A549 (cell line): Measurements from ENCODE around the gene FASTK. TPM values are rescaled to one million over a fixed set of nuclear protein-coding genes. Genes with fewer than 3 reads are reported as not detected.

Experiments used
- ATAC-seq, 2 experiments: fragments of 200-7000 bp in 1 of 2; fragments of >200 bp in 1 of 2; cut with Nextera tagmentation in 1 of 2; cut with Tn5 transposase in 1 of 2; 3 replicates each; pipeline versions ENCODE4 v1.8.0 to v1.9.1; 2018 to 2020; ENCODE audit warnings: mild to moderate bottlenecking in 1 of 2, moderate library complexity in 1 of 2
- CTCF ChIA-PET: fragments of 300-600 bp; sonication (Branson Sonifier 250); formaldehyde crosslinking; extraction: SDS; loops from one replicate; lab custom pipeline; 2021; ENCODE audit warnings: antibody characterized with exemption, inconsistent platforms; lab: Yijun Ruan, JAX
- POLR2A ChIA-PET: fragments of 350-600 bp; formaldehyde crosslinking; extraction: SDS; loops from one replicate; lab custom pipeline; 2021; ENCODE audit warnings: antibody characterized with exemption, inconsistent platforms; lab: Yijun Ruan, JAX
- DNase-seq, 2 experiments: peaks; one replicate each; pipeline versions ENCODE4 v3.0.0 to v3.0.0-alpha.2; 2011 to 2016; ENCODE audit warnings: low read depth in 1 of 2, low spot score in 1 of 2
- FAIRE-seq: peaks from 2 replicates; lab custom pipeline; 2011; peaks lifted over from hg19 to GRCh38; lab: Jason Lieb, UNC
- H3K27ac ChIP-seq, 2 experiments: fragments of >200 bp; sonication (Bioruptor Twin); formaldehyde crosslinking; 3 replicates each; pipeline ENCODE4 v1.5.1; 2016 to 2017
- H3K4me1 ChIP-seq: fragments of >200 bp; sonication (Bioruptor Twin); formaldehyde crosslinking; 3 replicates; pipeline ENCODE4 v1.6.1; 2016
- H3K4me2 ChIP-seq: fragments of >200 bp; sonication (Bioruptor Twin); formaldehyde crosslinking; 3 replicates; pipeline ENCODE4 v1.6.1; 2016
- H3K4me3 ChIP-seq: fragments of >200 bp; sonication (Bioruptor Twin); formaldehyde crosslinking; 3 replicates; pipeline ENCODE4 v1.5.1; 2016
- H3K9me3 ChIP-seq: fragments of >200 bp; sonication (Bioruptor Twin); formaldehyde crosslinking; 3 replicates; pipeline ENCODE4 v1.6.1; 2016
- CHD2 ChIP-seq: fragments of 150-350 bp; IDR thresholded peaks from 2 replicates; pipeline ENCODE4 v1.6.1; 2014; ENCODE audit warnings: low read length; ENCODE audit not compliant: partially characterized antibody
- CHD4 ChIP-seq: fragments of 200-600 bp; sonication (generic); IDR thresholded peaks from 2 replicates; pipeline ENCODE4 v1.6.1; 2016; ENCODE audit warnings: antibody characterized with exemption, mild to moderate bottlenecking, borderline replicate concordance
- EP300 ChIP-seq, 2 experiments: fragments of >200 bp; sonication (Bioruptor Twin); formaldehyde crosslinking; IDR thresholded peaks; 2 replicates in 1 of 2; 3 replicates in 1 of 2; pipeline ENCODE4 v1.6.1; 2016 to 2017
- ESRRA ChIP-seq: fragments of 150-350 bp; IDR thresholded peaks from 2 replicates; pipeline ENCODE4 v1.6.1; 2014; ENCODE audit warnings: mild to moderate bottlenecking, low read length, borderline replicate concordance
- FOSL2 ChIP-seq, 2 experiments: fragments of 450-650 bp in 1 of 2; fragments of >200 bp in 1 of 2; sonication (Bioruptor Twin) in 1 of 2; formaldehyde crosslinking; IDR thresholded peaks; 2 replicates each; pipeline versions ENCODE4 v1.5.0 to v1.6.1; 2016 to 2020; ENCODE audit warnings: mild to moderate bottlenecking in 1 of 2, moderate library complexity in 1 of 2
- FOXS1 ChIP-seq: fragments of 250-450 bp; sonication (Bioruptor Pico); IDR thresholded peaks from 2 replicates; pipeline ENCODE4 v1.5.0; 2020; ENCODE audit warnings: mild to moderate bottlenecking, moderate library complexity
- HDAC2 ChIP-seq: fragments of 200-600 bp; sonication (generic); IDR thresholded peaks from 2 replicates; pipeline ENCODE4 v1.6.1; 2016
- HOXB13 ChIP-seq: fragments of 250-450 bp; sonication (Bioruptor Pico); IDR thresholded peaks from 2 replicates; pipeline ENCODE4 v1.5.0; 2020; ENCODE audit warnings: low read depth, mild to moderate bottlenecking, moderate library complexity
- KDM5A ChIP-seq: fragments of 200-600 bp; sonication (generic); IDR thresholded peaks from 2 replicates; pipeline ENCODE4 v1.6.1; 2016; ENCODE audit warnings: antibody characterized with exemption, mild to moderate bottlenecking
- NR3C1 ChIP-seq: fragments of >200 bp; sonication (Bioruptor Twin); formaldehyde crosslinking; IDR thresholded peaks from 3 replicates; pipeline ENCODE4 v1.6.1; 2017
- PHF8 ChIP-seq: fragments of 200-600 bp; sonication (generic); IDR thresholded peaks from 2 replicates; pipeline ENCODE4 v1.6.1; 2016; ENCODE audit warnings: low read depth, mild to moderate bottlenecking, antibody characterized with exemption, moderate library complexity, borderline replicate concordance
- RARB ChIP-seq: fragments of 250-450 bp; sonication (Bioruptor Pico); IDR thresholded peaks from 2 replicates; pipeline ENCODE4 v1.8.0; 2021; ENCODE audit warnings: mild to moderate bottlenecking, moderate library complexity
- RCOR1 ChIP-seq: fragments of 150-350 bp; IDR thresholded peaks from 2 replicates; pipeline ENCODE4 v1.6.1; 2014; ENCODE audit warnings: antibody characterized with exemption, low read length, low read depth
- SMC3 ChIP-seq: fragments of >200 bp; sonication (Bioruptor Twin); formaldehyde crosslinking; IDR thresholded peaks from 3 replicates; pipeline ENCODE4 v1.6.1; 2018; ENCODE audit warnings: inconsistent platforms
- SREBF2 ChIP-seq: fragments of 450-650 bp; IDR thresholded peaks from 2 replicates; pipeline ENCODE4 v1.6.1; 2014; ENCODE audit warnings: mild to moderate bottlenecking, moderate library complexity
- TP53 ChIP-seq: fragments of 250-450 bp; sonication (Bioruptor Pico); IDR thresholded peaks from 2 replicates; pipeline ENCODE4 v1.5.0; 2021; ENCODE audit warnings: mild to moderate bottlenecking, moderate library complexity
- ZC3H11A ChIP-seq: fragments of 450-650 bp; IDR thresholded peaks from 2 replicates; pipeline ENCODE4 v1.6.1; 2014; ENCODE audit warnings: antibody characterized with exemption, mild to moderate bottlenecking
- ZSCAN20 ChIP-seq: fragments of 250-450 bp; sonication (Bioruptor Pico); IDR thresholded peaks from 2 replicates; pipeline ENCODE4 v1.8.0; 2022; ENCODE audit warnings: mild to moderate bottlenecking, moderate library complexity
- WGBS: methylation state at CpG from one replicate; pipeline ENCODE4 v1.1.6; 2017; ENCODE audit errors: missing lambda C conversion rate; 5-methylcytosine and 5-hydroxymethylcytosine counted together
- polyA plus RNA-seq, 4 experiments: library from polyadenylated mRNA; depleted of rRNA in 3 of 4; stranded (reverse); fragments of >200 nt; fragmentation: RNase III in 1 of 4; extraction: RNeasy Plus Mini Kit Qiagen cat#74134 plus additional on column Dnase treatment in 1 of 4; gene quantifications; 2 replicates in 3 of 4; 3 replicates in 1 of 4; pipeline ENCODE4 v1.2.3, GENCODE V29; 2011 to 2017
- TF ChIP-seq, protein P1 (sequence below): fragments of 450-650 bp; IDR thresholded peaks from 2 replicates; pipeline ENCODE4 v1.6.1; 2014; ENCODE audit warnings: antibody characterized with exemption
- TF ChIP-seq, protein P2 (sequence below): fragments of >200 bp; sonication (Bioruptor Twin); formaldehyde crosslinking; IDR thresholded peaks from 3 replicates; pipeline ENCODE4 v1.5.1; 2016
- TF ChIP-seq, protein P3 (sequence below): IDR thresholded peaks from 2 replicates; pipeline ENCODE4 v1.6.1; 2012; ENCODE audit warnings: low read depth, borderline replicate concordance

Gene FASTK
- polyA plus RNA-seq, 2 of the 4 experiments (the other 2 are of a cell fraction) = 38.5 to 72.4 TPM

DNA sequence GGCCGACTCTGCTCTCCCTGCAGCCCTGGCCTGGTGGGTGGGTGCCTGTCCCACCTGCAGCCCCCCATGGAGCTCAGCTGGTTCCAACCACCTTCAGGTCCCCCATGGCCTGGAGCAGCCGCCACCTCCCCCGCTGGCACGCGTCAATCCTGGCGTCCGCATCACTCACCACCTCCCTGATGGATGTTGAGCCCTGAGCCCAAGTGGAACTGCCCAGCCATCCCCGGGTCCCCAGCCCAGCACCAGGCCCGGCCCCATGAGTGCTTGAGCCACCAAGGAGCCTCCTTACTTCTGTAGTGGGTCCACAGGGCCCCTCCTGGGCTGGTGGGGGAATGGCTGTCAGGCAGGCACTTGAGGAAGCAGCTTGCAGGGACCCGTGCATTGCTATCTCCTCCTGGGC lies 20.3 kb upstream of the FASTK start:
- CTCF ChIA-PET = interaction anchor here (1.1 to 14.7 kb wide), 4 partner anchors 10 to 89 kb away, joined by 3 to 412 read pairs (median 14); partner anchors contain the start of genes AGAP3, FASTK and TMUB1
- no peak for FAIRE-seq
- ATAC-seq = no peak

DNA sequence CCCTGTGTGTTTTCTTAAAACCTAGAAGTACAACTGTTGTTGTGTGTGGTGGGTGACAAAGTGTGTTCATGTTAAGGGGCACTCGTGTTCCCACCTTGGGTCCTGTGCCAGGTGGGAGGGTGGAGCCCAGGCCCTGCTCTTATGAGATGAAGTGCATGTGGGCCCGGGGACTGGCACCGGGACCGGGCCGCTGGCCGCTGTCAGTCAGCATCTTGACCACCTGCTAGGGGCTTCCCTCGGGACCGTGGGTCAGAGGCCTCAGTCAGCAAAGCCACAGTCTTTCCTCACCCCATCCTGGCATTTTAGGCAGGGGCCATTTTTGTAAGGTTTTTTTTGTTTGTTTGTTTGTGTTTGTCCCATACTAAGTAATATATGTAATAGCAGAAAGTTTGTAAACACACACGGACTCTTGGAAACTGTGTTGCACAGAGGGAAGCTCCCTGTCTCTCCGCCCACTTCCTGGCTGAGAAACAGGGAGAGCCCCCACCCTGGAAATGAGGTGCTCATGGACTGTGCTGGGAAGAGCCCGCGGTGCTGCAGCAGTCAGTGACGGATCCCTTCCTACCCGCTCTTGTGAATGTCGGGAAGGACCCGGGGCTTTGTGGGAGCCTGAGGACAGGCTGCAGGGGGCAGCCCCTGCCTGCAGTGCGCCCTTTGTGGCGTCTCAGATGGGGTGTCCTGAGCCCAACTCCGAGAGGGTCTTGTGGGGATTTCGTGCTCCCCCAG lies 19.0 kb upstream of the FASTK start:
- H3K4me2 ChIP-seq = no peak overlapping the region
- ATAC-seq (no peak), DNase-seq (no peak), FAIRE-seq (no peak)
- TF ChIP-seq ZSCAN20 (no peak), FOXS1 (CRISPR knock-in tag) (no peak), SREBF2 (no peak), TP53 (CRISPR knock-in tag) (no peak)
- no peak overlapping the region for H3K27ac ChIP-seq
- 89% methylated on average over 18 of the region's 20 CpGs for WGBS
- peaks cover 12% of the 10 kb centered on the region for H3K4me1 ChIP-seq
- ChIA-PET CTCF (interaction anchor here (14.7 to 27.1 kb wide), 2 partner anchors 7 to 13 kb away, joined by 412 read pairs; partner anchors contain the start of genes AGAP3, FASTK and TMUB1), POLR2A (no interaction called here)
- H3K4me3 ChIP-seq = no peak overlapping the region
- H3K9me3 ChIP-seq = no peaks in the 10 kb centered on the region

More for the DNA sequence above, 20.3 kb upstream of the FASTK start:
- peaks cover 3% of the 10 kb centered on the region; the same call in 1 of the 3 replicates for H3K4me1 ChIP-seq
- WGBS = 95% methylated on average over 7 of the region's 10 CpGs
- H3K4me2 ChIP-seq = no peak overlapping the region
- TF ChIP-seq CHD2 = no peak
- no peak for TF ChIP-seq HDAC2
- TF ChIP-seq ZC3H11A = no peak
- no peak for TF ChIP-seq RCOR1
- TF ChIP-seq HOXB13 = no peak
- no peak for TF ChIP-seq FOSL2 (IDR thresholded peaks at IDR 0.05)
- TF ChIP-seq FOSL2 (CRISPR knock-in tag; IDR thresholded peaks at IDR 0.05) = no peak
- TF ChIP-seq RARB (CRISPR knock-in tag) = no peak
- TF ChIP-seq ESRRA = no peak
- no peak for TF ChIP-seq PHF8
- no peak for TF ChIP-seq KDM5A
- no peak for TF ChIP-seq SMC3
- TF ChIP-seq EP300 (IDR thresholded peaks at IDR 0.05) = no peak
- no peak for TF ChIP-seq CHD4
- TF ChIP-seq, protein P1, sequence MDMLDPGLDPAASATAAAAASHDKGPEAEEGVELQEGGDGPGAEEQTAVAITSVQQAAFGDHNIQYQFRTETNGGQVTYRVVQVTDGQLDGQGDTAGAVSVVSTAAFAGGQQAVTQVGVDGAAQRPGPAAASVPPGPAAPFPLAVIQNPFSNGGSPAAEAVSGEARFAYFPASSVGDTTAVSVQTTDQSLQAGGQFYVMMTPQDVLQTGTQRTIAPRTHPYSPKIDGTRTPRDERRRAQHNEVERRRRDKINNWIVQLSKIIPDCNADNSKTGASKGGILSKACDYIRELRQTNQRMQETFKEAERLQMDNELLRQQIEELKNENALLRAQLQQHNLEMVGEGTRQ = no peak
- no peak for TF ChIP-seq NR3C1
- TF ChIP-seq, protein P2, sequence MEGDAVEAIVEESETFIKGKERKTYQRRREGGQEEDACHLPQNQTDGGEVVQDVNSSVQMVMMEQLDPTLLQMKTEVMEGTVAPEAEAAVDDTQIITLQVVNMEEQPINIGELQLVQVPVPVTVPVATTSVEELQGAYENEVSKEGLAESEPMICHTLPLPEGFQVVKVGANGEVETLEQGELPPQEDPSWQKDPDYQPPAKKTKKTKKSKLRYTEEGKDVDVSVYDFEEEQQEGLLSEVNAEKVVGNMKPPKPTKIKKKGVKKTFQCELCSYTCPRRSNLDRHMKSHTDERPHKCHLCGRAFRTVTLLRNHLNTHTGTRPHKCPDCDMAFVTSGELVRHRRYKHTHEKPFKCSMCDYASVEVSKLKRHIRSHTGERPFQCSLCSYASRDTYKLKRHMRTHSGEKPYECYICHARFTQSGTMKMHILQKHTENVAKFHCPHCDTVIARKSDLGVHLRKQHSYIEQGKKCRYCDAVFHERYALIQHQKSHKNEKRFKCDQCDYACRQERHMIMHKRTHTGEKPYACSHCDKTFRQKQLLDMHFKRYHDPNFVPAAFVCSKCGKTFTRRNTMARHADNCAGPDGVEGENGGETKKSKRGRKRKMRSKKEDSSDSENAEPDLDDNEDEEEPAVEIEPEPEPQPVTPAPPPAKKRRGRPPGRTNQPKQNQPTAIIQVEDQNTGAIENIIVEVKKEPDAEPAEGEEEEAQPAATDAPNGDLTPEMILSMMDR = no peak
- TF ChIP-seq, protein P3, sequence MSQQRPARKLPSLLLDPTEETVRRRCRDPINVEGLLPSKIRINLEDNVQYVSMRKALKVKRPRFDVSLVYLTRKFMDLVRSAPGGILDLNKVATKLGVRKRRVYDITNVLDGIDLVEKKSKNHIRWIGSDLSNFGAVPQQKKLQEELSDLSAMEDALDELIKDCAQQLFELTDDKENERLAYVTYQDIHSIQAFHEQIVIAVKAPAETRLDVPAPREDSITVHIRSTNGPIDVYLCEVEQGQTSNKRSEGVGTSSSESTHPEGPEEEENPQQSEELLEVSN = no peak
- TF ChIP-seq, all 56 proteins: peak for 0
- DNase-seq = no peak
- no peak overlapping the region for H3K4me3 ChIP-seq
- no peak overlapping the region for H3K27ac ChIP-seq
- POLR2A ChIA-PET = no interaction called here
- H3K9me3 ChIP-seq = no peaks in the 10 kb centered on the region
